ENCODE measurements around the gene SSR1. TPM values are rescaled to one million over a fixed set of nuclear protein-coding genes. Genes with fewer than 3 reads are reported as not detected.

SSR1 gene
- total RNA-seq, 4 donors from 2014 or later = 44.5 to 85.6 (median 64.2) TPM

- TF ChIP-seq CTCF (IDR thresholded peaks at IDR 0.05; ENCODE audit: low read depth) = no peak
These were observed 3.9 kb downstream of the SSR1 start for GRCh38 chr6:7309050-7309449.

- TF ChIP-seq CTCF (IDR thresholded peaks at IDR 0.05; ENCODE audit: low read depth) = no peak
These were observed 5.5 kb downstream of the SSR1 start for GRCh38 chr6:7307533-7307932.

- no peak for TF ChIP-seq CTCF (IDR thresholded peaks at IDR 0.05; ENCODE audit: low read depth)
These were observed 8.2 kb downstream of the SSR1 start for GRCh38 chr6:7304821-7305220.

GRCh38 chr6:7301702-7302101, 11.3 kb downstream of the SSR1 start:
- TF ChIP-seq CTCF (IDR thresholded peaks at IDR 0.05; ENCODE audit: low read depth) = no peak

- no peak for TF ChIP-seq CTCF (IDR thresholded peaks at IDR 0.05; ENCODE audit: low read depth)
These were observed 12.1 kb downstream of the SSR1 start for GRCh38 chr6:7300926-7301325.

- no peak for TF ChIP-seq CTCF (IDR thresholded peaks at IDR 0.05; ENCODE audit: low read depth)
These were observed 14.9 kb downstream of the SSR1 start for GRCh38 chr6:7298113-7298512.

- no peak for TF ChIP-seq CTCF (IDR thresholded peaks at IDR 0.05; ENCODE audit: low read depth)
These were observed 16.4 kb downstream of the SSR1 start for GRCh38 chr6:7296602-7297001.

All from subcutaneous adipose tissue (tissue), 4 donors.